HG02884 (cell line): ENCODE data around the gene NEGR1.

Experiments
- ATAC-seq: cut with Tn5 transposase; IDR thresholded peaks from one replicate; pipeline ENCODE4 v1.9.1; 2021; ENCODE audit warnings: mild to moderate bottlenecking, moderate library complexity; ENCODE audit not compliant: unreplicated experiment

NEGR1 gene

GRCh38 chr1:71869326-71869725 is 413.0 kb downstream of the NEGR1 start:
- ATAC-seq: no peak

GRCh38 chr1:71862756-71863155 is 419.6 kb downstream of the NEGR1 start:
- ATAC-seq: no peak

- no peak for ATAC-seq
Observed at GRCh38 chr1:71861022-71861421, 421.3 kb downstream of the NEGR1 start.

GRCh38 chr1:71859806-71860205 is 422.5 kb downstream of the NEGR1 start:
- no peak for ATAC-seq

GRCh38 chr1:71857862-71858261 is 424.5 kb downstream of the NEGR1 start:
- no peak for ATAC-seq

DNA sequence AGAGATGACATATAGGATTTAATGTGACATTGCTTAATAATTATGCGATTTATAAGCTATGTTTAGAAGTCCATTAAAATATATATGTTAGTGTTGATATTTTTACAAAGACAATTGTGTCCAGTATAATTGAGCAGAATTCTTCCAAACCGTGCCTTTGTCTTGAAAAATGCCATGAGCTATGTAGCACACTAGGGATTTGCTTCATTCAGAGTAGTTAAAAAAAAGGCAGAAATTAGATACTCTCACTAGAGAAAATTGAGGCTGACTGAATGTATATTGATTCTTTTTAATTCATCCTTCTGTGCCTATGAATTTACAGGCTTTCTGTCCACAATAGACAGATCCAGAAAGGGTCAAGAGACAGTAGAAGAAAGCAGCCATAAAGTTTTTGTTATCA is 429.0 kb downstream of the NEGR1 start:
- ATAC-seq: no peak

- ATAC-seq: no peak
Observed at GRCh38 chr1:71850936-71851335, 431.4 kb downstream of the NEGR1 start.

DNA sequence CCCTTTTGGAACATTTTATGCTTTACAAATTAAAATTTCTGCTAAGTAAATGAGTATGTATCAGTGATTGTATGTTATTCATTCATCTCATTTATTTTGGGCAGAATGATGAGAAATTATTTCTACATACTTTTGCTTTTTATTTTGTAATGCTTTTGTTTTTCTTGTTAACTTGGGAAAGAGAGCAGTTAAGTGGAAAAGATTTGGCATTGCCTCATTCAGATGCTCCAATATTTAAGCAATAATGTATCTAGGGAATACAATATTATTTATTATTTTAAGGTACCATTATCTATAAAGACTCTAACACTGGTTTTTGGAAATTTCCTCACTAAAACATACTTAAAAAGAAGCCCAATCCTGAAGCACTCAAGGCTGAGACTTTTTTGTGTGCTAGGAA is 431.8 kb downstream of the NEGR1 start:
- no peak for ATAC-seq

GRCh38 chr1:71843012-71843411 is 439.3 kb downstream of the NEGR1 start:
- ATAC-seq: no peak

GRCh38 chr1:71839876-71840275 is 442.5 kb downstream of the NEGR1 start:
- ATAC-seq: no peak

GRCh38 chr1:71836904-71837303 is 445.4 kb downstream of the NEGR1 start:
- ATAC-seq: no peak

DNA sequence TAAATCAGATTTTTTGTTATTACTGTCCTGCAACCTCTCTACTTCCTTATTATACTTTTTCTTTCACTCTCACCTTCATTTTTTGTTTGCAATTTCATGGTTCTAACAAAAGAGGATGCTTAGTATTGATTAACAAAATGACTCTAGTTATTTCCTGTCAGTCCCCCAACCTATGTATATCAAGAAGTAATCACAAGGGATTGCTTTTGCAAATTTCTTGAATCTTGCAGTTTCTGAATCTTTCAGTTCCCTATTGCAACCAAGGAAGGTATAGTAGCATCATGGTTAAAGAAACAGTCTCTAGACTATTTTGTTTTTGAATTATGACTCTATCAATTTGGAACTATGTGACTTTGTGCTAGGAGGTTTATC is 446.9 kb downstream of the NEGR1 start:
- ATAC-seq: no peak

- ATAC-seq: no peak
Observed at GRCh38 chr1:71834601-71835441, 447.5 kb downstream of the NEGR1 start.

DNA sequence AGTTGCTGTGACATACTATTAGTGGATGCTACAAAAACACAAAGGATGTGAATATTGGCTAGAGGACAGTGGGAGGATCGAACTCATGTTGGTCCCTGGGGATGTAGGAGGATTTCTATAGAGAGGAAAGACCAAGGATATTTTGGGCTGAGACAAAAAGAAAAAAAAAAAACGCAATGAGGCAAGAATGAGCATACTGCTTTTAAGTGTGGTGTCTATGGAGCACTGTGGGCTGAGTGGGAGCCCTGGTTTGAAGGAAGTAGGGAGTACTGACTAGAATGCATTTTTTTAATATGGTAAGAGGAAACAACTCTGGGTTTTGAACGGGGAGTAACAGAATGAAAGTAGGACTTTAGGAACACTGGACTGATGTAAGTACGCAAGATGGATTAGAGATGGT is 450.7 kb downstream of the NEGR1 start:
- ATAC-seq: no peak

GRCh38 chr1:71829346-71829745 is 453.0 kb downstream of the NEGR1 start:
- ATAC-seq: no peak

DNA sequence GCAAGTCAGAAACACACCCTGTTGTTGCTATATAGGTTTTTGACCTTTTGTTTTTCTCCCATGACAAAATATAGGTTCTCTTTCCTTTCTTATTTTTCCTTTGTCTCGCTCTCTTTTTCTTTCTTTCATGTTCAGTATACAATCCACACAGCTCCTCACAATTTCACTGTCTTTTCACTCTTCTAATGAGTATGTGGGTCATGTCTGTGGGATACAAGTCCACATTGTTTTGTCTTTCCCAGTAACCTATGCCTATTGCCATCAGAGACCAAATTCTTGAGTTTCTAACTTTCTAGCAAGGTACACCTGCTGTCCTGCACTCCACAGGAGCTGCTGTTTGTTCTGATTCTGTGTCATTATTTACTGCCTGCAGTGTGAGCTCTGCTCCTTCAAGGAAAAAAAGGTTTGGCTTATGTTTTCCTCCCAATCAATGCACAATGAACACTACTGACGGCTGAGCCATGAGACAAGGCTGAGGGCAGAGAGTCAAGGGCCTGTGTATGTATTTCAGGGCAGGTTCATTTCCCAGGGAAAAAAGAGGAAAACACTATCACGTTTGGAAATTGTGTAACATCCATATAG is 453.8 kb downstream of the NEGR1 start:
- ATAC-seq: no peak

- ATAC-seq: no peak
Observed at GRCh38 chr1:71823708-71824305, 458.5 kb downstream of the NEGR1 start.

GRCh38 chr1:71817028-71817427 is 465.3 kb downstream of the NEGR1 start:
- ATAC-seq: no peak

DNA sequence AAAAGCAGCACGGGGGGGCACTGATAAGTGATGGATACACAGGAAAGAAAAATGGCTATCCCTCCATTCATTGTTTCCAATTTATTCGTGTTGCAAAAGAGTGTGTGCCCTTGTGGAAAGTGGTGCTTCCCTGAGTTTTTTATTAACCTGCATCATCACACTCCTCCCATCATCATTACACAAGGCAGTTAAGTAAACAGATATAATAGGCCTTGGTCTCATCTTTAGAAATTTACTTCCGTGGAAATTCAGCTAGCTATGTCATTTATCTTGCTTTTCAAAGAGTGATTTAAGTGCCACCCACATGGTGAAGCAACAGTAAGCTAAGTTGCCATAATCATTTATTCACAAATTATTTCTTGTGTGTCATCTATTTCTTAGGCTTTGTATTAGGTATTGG is 473.3 kb downstream of the NEGR1 start:
- no peak for ATAC-seq

GRCh38 chr1:71804140-71804539 is 478.2 kb downstream of the NEGR1 start:
- no peak for ATAC-seq

DNA sequence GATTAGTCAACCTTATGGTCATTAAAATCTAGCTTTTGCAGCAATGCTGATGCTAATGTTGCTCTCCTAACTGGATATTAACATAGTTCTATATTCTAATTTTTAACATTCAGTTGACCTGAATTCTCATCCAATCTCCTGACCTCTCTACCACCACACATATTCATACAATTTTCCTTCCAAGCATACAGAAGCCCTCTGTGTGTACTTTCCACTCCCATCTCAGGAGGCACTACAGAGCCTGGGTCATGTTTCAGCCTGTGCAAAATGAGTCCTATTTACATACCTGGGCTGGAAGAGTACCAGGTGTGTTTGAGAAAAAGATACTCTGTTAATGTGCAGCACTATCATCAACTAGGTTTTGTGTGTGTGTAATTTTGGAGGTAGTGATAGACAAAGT is 486.3 kb downstream of the NEGR1 start:
- no peak for ATAC-seq

- no peak for ATAC-seq
Observed at GRCh38 chr1:71792264-71792663, 490.1 kb downstream of the NEGR1 start.
